Left ventricle myocardium inferior (tissue), 1 donor: ENCODE measurements around the gene BUB3. TPM values are rescaled to one million over a fixed set of nuclear protein-coding genes. Genes with fewer than 3 reads are reported as not detected.

ENCODE experiments used
- DNase-seq: peaks from one replicate; pipeline ENCODE4 v3.0.0-alpha.2; 2020
- H3K27ac ChIP-seq: fragments of 200-600 bp; replicated peaks from 2 replicates; pipeline ENCODE4 v1.8.0; 2021
- H3K27me3 ChIP-seq: fragments of 200-600 bp; 2 replicates; pipeline ENCODE4 v1.8.0; 2021; ENCODE audit warnings: low read depth
- H3K36me3 ChIP-seq: fragments of 200-600 bp; 2 replicates; pipeline ENCODE4 v1.8.0; 2021
- H3K4me1 ChIP-seq: fragments of 200-600 bp; 2 replicates; pipeline ENCODE4 v1.8.0; 2021
- H3K4me3 ChIP-seq: fragments of 200-600 bp; 2 replicates; pipeline ENCODE4 v1.8.0; 2021; ENCODE audit warnings: mild to moderate bottlenecking, moderate library complexity
- H3K9me3 ChIP-seq: fragments of 200-600 bp; replicated peaks from 2 replicates; pipeline ENCODE4 v1.8.0; 2021
- CTCF ChIP-seq: fragments of 200-600 bp; IDR thresholded peaks from 2 replicates; pipeline ENCODE4 v1.8.0; 2021; ENCODE audit warnings: antibody characterized with exemption, mild to moderate bottlenecking, borderline replicate concordance
- intact Hi-C: fragments of 100-400 bp; cut with micrococcal nuclease; formaldehyde crosslinking; loops from one replicate; pipeline ENCODE4 v1.11.0; 2022
- total RNA-seq: library from RNA; stranded (reverse); fragmentation: NEBNext Ultra II Directional; extraction: Animal tissue kit (Norgen Biotek cat#: 25700); gene quantifications from one replicate; pipeline ENCODE4 v1.2.1, GENCODE V29; 2021
- donor health status: DM: no; HTN: yes; CAD: no; lungs with severe emphysema.

Gene BUB3
- total RNA-seq, 1 donor from 2014 or later = 33.5 TPM

GRCh38 chr10:123146894-123147634 is 7.1 kb upstream of the BUB3 start:
- H3K4me3 ChIP-seq = no peak overlapping the region
- no peak for DNase-seq
- peaks cover 100% of the 10 kb centered on the region for H3K27me3 ChIP-seq
- intact Hi-C loops = no loop called here
- no peaks in the 10 kb centered on the region for H3K9me3 ChIP-seq
- H3K36me3 ChIP-seq = no peaks in the 10 kb centered on the region
- no peak for TF ChIP-seq CTCF
- no peak overlapping the region for H3K27ac ChIP-seq
- peaks cover 62% of the 10 kb centered on the region for H3K4me1 ChIP-seq

- no peak within 1 kb of the TSS for H3K27ac ChIP-seq
- no peak for TF ChIP-seq CTCF
- H3K9me3 ChIP-seq = no peaks in the 10 kb centered on the region
- H3K4me3 ChIP-seq = peak within 1 kb of the TSS; percentile 23
- no peak for DNase-seq
- intact Hi-C loops = no loop called here
- H3K27me3 ChIP-seq = peaks cover 100% of the 10 kb centered on the region
- H3K4me1 ChIP-seq = peaks cover 56% of the 10 kb centered on the region
- no peaks in the 10 kb centered on the region for H3K36me3 ChIP-seq
Observed at GRCh38 chr10:123147635-123148413, 6.4 kb upstream of the BUB3 start, which contains the start of gene HMX2. Gene HMX2 (plus strand): TSS chr10:123148136. CDS start chr10:123148379, 243 bp downstream.

- no peak overlapping the region for H3K27ac ChIP-seq
- peak overlapping the region; percentile 23 for H3K4me3 ChIP-seq
- no peak for DNase-seq
- no peaks in the 10 kb centered on the region for H3K36me3 ChIP-seq
- H3K4me1 ChIP-seq = peaks cover 56% of the 10 kb centered on the region
- no peak for TF ChIP-seq CTCF
- H3K9me3 ChIP-seq = no peaks in the 10 kb centered on the region
- H3K27me3 ChIP-seq = peaks cover 100% of the 10 kb centered on the region
- intact Hi-C loops = no loop called here
Observed at GRCh38 chr10:123148414-123149161, 5.6 kb upstream of the BUB3 start.

GRCh38 chr10:123149162-123149567 is 5.0 kb upstream of the BUB3 start:
- Histone ChIP-seq H3K4me3 (peak overlapping the region; percentile 60), H3K27me3 (peaks cover 95% of the 10 kb centered on the region), H3K4me1 (peaks cover 59% of the 10 kb centered on the region), H3K9me3 (no peaks in the 10 kb centered on the region), H3K27ac (no peak overlapping the region), H3K36me3 (no peaks in the 10 kb centered on the region)
- no peak for TF ChIP-seq CTCF
- no peak for DNase-seq
- intact Hi-C loops = no loop called here

GRCh38 chr10:123149568-123150270 is 4.5 kb upstream of the BUB3 start:
- Histone ChIP-seq H3K9me3 (no peaks in the 10 kb centered on the region), H3K27ac (no peak overlapping the region), H3K36me3 (no peaks in the 10 kb centered on the region), H3K4me1 (peaks cover 64% of the 10 kb centered on the region), H3K27me3 (peaks cover 89% of the 10 kb centered on the region), H3K4me3 (peak overlapping the region; percentile 60)
- no peak for TF ChIP-seq CTCF
- intact Hi-C loops = no loop called here
- DNase-seq = no peak
